ENCODE data around the gene MASTL. TPM values are rescaled to one million over a fixed set of nuclear protein-coding genes. Genes with fewer than 3 reads are reported as not detected.
A peak's percentile ranks its signal among the peaks of the same experiment; 100 is the strongest.
"Not testable (repeated sequence)": the region's sequence is repeated elsewhere in the genome, so short reads cannot be mapped to it uniquely, and the experiment has no call there.

Gene MASTL
- total and polyA plus RNA-seq, 3 experiments from 2014 or later = 3.4 to 22.8 (median 22.6) TPM

DNA sequence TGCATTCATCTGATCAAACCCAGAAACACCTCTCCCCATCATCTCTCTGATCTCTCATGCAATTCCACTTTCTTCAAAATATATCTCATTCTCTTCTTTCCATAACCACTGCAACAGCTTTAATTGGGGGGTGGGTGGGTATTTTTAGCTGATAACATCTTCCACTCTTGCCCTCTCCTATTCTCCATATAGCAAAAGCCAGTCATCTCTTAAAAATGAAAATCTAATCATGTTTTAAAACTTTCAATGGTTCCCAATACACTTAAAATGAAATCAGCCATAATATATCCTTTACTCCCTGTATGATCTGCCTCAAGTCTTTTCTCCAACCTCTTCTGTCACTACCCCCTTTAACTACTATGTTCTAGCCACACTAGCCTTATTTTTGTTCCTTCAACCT, 2.5 kb upstream of the MASTL start:
- H3K27me3 ChIP-seq (ENCODE audit: insufficient read depth, low read length, poor library complexity, severe bottlenecking) = no peaks in the 10 kb centered on the region
- Mint-ChIP-seq H3K9me3 (peaks cover 0 to 3% (median 0%) of the 10 kb centered on the region in 5 donors), H3K4me1 (peaks cover 50 to 72% (median 71%) of the 10 kb centered on the region in 3 donors), H3K27ac (peak overlapping the region; percentile 15 to 100 (median 100)), H3K36me3 (peaks cover 3 to 62% (median 7%) of the 10 kb centered on the region in 3 donors), H3K4me3 (peak overlapping the region; percentile 97 to 100 (median 99)), H3K27me3 (peaks cover 0 to 9% of the 10 kb centered on the region in 2 donors)
- ChIA-PET POLR2A (no interaction called here), CTCF (no interaction called here)
- H3K27ac ChIP-seq (ENCODE audit: low read depth, low read length) = no peak overlapping the region
- H3K9me3 ChIP-seq (ENCODE audit: low read length) = no peaks in the 10 kb centered on the region
- DNase-seq = no peak
- peak overlapping the region; percentile 86 for H3K4me3 ChIP-seq (ENCODE audit: low read length)
- H3K36me3 ChIP-seq (ENCODE audit: insufficient read depth, low read length) = peaks cover 2% of the 10 kb centered on the region
- H3K4me1 ChIP-seq (ENCODE audit: insufficient read depth, low read length) = peaks cover 32% of the 10 kb centered on the region

DNA sequence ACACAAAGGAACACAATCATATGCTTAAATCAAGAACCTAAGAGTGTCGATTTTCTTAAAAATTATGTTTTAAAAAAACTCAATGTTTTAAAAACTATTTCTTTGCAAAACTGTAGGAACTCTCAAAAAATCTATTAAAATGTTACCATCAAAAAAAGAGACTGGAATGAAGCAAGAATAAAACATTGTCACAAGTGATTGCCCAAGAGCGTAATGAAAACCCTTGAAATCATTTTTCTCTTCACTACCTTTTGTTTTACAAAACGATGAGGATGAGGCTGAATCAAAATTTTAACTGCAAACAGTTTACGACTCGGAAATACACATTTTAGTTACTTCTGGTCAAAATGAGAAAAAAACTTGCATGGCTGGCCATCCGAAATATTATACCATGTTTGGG, 1.8 kb upstream of the MASTL start:
- CTCF ChIA-PET = interaction anchor here (0.8 to 1.7 kb wide), 5 partner anchors 13 to 99 kb away, joined by 3 to 8 read pairs (median 4); no protein-coding TSS in a partner anchor
- Mint-ChIP-seq H3K4me1 (peaks cover 51 to 74% (median 73%) of the 10 kb centered on the region in 3 donors), H3K27ac (peak overlapping the region; percentile 99 to 100 (median 100)), H3K27me3 (peaks cover 0 to 9% of the 10 kb centered on the region in 2 donors), H3K36me3 (peaks cover 3 to 61% (median 7%) of the 10 kb centered on the region in 3 donors), H3K4me3 (peak overlapping the region; percentile 97 to 100 (median 99)), H3K9me3 (peaks cover 0 to 3% (median 0%) of the 10 kb centered on the region in 5 donors)
- peak overlapping the region; percentile 99 for H3K27ac ChIP-seq (ENCODE audit: low read depth, low read length)
- H3K9me3 ChIP-seq (ENCODE audit: low read length) = no peaks in the 10 kb centered on the region
- POLR2A ChIA-PET = interaction anchor here (0.5 to 3.2 kb wide), 10 partner anchors 20 to 99 kb away, joined by 3 to 33 read pairs (median 6); partner anchors contain the start of genes ACBD5 and ANKRD26
- H3K4me3 ChIP-seq (ENCODE audit: low read length) = peak overlapping the region; percentile 86
- H3K4me1 ChIP-seq (ENCODE audit: insufficient read depth, low read length) = peaks cover 32% of the 10 kb centered on the region
- H3K36me3 ChIP-seq (ENCODE audit: insufficient read depth, low read length) = no peaks in the 10 kb centered on the region
- no peaks in the 10 kb centered on the region for H3K27me3 ChIP-seq (ENCODE audit: insufficient read depth, low read length, poor library complexity, severe bottlenecking)
- no peak for DNase-seq

GRCh38 chr10:27153845-27154193, 1.3 kb upstream of the MASTL start:
- H3K27me3 ChIP-seq (ENCODE audit: insufficient read depth, low read length, poor library complexity, severe bottlenecking) = no peaks in the 10 kb centered on the region
- peak overlapping the region; percentile 99 for H3K27ac ChIP-seq (ENCODE audit: low read depth, low read length)
- ChIA-PET CTCF (interaction anchor here (0.8 to 2.1 kb wide), 11 partner anchors 8 to 686 kb away, joined by 3 to 8 read pairs (median 4); partner anchors contain the start of gene ACBD5), POLR2A (interaction anchor here (0.5 to 3.2 kb wide), 19 partner anchors 20 to 1378 kb away, joined by 3 to 33 read pairs (median 5); partner anchors contain the start of genes ABI1, ACBD5, ANKRD26 and RAB18)
- H3K4me1 ChIP-seq (ENCODE audit: insufficient read depth, low read length) = peaks cover 32% of the 10 kb centered on the region
- H3K36me3 ChIP-seq (ENCODE audit: insufficient read depth, low read length) = peaks cover 4% of the 10 kb centered on the region
- peak in 1 of 5 donors; percentile 2 for DNase-seq
- peaks cover 3 to 61% (median 8%) of the 10 kb centered on the region in 3 donors for H3K36me3 Mint-ChIP-seq
- H3K27ac Mint-ChIP-seq = peak overlapping the region; percentile 99 to 100 (median 100)
- peaks cover 49 to 72% (median 70%) of the 10 kb centered on the region in 3 donors for H3K4me1 Mint-ChIP-seq
- peak overlapping the region; percentile 86 for H3K4me3 ChIP-seq (ENCODE audit: low read length)
- no peaks in the 10 kb centered on the region for H3K9me3 ChIP-seq (ENCODE audit: low read length)
- peaks cover 0 to 9% of the 10 kb centered on the region in 2 donors for H3K27me3 Mint-ChIP-seq
- H3K9me3 Mint-ChIP-seq = peaks cover 0 to 3% (median 0%) of the 10 kb centered on the region in 5 donors
- peak overlapping the region; percentile 97 to 100 (median 99) for H3K4me3 Mint-ChIP-seq

DNA sequence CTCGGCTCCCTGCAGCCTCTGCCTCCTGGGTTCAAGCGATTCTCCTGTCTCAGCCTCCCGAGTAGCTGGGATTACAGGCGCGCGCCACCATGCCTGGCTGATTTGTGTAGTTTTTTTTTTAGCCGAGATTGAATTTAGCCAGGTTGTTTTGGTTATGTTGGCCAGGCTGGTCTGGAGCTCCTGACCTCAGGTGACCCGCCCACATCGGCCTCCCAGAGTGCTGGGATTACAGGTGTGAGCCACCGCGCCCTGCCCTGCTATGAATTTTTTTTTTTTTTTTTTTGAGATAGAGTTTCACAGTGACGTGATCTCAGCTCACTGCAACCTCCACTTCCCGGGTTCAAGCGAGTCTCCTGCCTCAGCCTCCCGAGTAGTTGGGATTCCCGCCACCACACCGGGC, 1.4 kb downstream of the MASTL start:
- DNase-seq; H3K9me3 Mint-ChIP-seq; H3K27me3 Mint-ChIP-seq; H3K36me3 ChIP-seq (ENCODE audit: insufficient read depth, low read length); H3K9me3 ChIP-seq (ENCODE audit: low read length); H3K27me3 ChIP-seq (ENCODE audit: insufficient read depth, low read length, poor library complexity, severe bottlenecking): not testable (repeated sequence)
- Histone ChIP-seq H3K27ac (ENCODE audit: low read depth, low read length) (peak overlapping the region; percentile 99), H3K4me1 (ENCODE audit: insufficient read depth, low read length) (peaks cover 19% of the 10 kb centered on the region), H3K4me3 (ENCODE audit: low read length) (peak overlapping the region; percentile 97)
- CTCF ChIA-PET = interaction anchor here (0.6 to 2.1 kb wide), 3 partner anchors 96 to 1303 kb away, joined by 3 to 7 read pairs (median 3); no protein-coding TSS in a partner anchor
- POLR2A ChIA-PET = interaction anchor here (0.6 to 3.2 kb wide), 4 partner anchors 55 to 1376 kb away, joined by 3 to 20 read pairs (median 8); partner anchors contain the start of gene ACBD5
- peak overlapping the region; percentile 97 to 100 (median 99) for H3K4me3 Mint-ChIP-seq
- peaks cover 3 to 54% (median 11%) of the 10 kb centered on the region in 3 donors for H3K36me3 Mint-ChIP-seq
- H3K4me1 Mint-ChIP-seq = peaks cover 39 to 53% (median 50%) of the 10 kb centered on the region in 3 donors
- H3K27ac Mint-ChIP-seq = peak overlapping the region; percentile 99 to 100 (median 100)

DNA sequence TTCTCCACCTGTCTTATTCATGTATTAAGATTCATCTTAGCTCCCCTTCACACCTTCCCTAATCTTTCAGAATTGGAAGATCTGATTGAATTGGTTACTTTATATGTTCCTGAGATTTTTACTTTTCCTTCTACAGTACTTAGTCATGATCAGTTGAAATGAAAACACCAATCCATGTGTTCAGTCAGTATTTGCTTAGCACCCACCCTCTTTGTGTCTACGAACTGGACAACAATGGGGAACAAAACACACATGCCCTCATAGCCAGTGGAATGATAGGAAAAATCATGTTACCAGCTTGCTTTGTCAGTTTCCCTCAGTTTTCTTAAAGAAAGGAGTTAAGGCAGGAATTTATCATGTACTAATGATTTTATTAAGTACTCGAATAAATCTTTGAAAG, 2.0 kb downstream of the MASTL start:
- H3K27me3 ChIP-seq (ENCODE audit: insufficient read depth, low read length, poor library complexity, severe bottlenecking) = no peaks in the 10 kb centered on the region
- Mint-ChIP-seq H3K27ac (peak overlapping the region; percentile 58 to 100 (median 100)), H3K27me3 (peaks cover 0 to 9% of the 10 kb centered on the region in 2 donors), H3K4me3 (peak overlapping the region; percentile 2 to 100 (median 99)), H3K4me1 (peaks cover 36 to 48% (median 45%) of the 10 kb centered on the region in 3 donors), H3K9me3 (peaks cover 0 to 3% (median 0%) of the 10 kb centered on the region in 5 donors), H3K36me3 (peaks cover 3 to 57% (median 16%) of the 10 kb centered on the region in 3 donors)
- peaks cover 5% of the 10 kb centered on the region for H3K36me3 ChIP-seq (ENCODE audit: insufficient read depth, low read length)
- ChIA-PET POLR2A (interaction anchor here (0.6 to 1.4 kb wide), 2 partner anchors 56 to 85 kb away, joined by 3 read pairs; no protein-coding TSS in a partner anchor), CTCF (interaction anchor here (2.1 kb wide), 1 partner anchor 95 kb away, joined by 7 read pairs; no protein-coding TSS in a partner anchor)
- H3K27ac ChIP-seq (ENCODE audit: low read depth, low read length) = no peak overlapping the region
- H3K4me3 ChIP-seq (ENCODE audit: low read length) = no peak overlapping the region
- H3K4me1 ChIP-seq (ENCODE audit: insufficient read depth, low read length) = peaks cover 18% of the 10 kb centered on the region
- H3K9me3 ChIP-seq (ENCODE audit: low read length) = no peaks in the 10 kb centered on the region
- no peak for DNase-seq

GRCh38 chr10:27158421-27158820, 3.3 kb downstream of the MASTL start:
- Mint-ChIP-seq H3K27me3 (peaks cover 0 to 9% of the 10 kb centered on the region in 2 donors), H3K36me3 (peaks cover 3 to 60% (median 15%) of the 10 kb centered on the region in 3 donors), H3K9me3 (peaks cover 0 to 3% (median 0%) of the 10 kb centered on the region in 5 donors), H3K4me3 (peak overlapping the region in 2 of 7 donors; percentile 32 to 49), H3K4me1 (peaks cover 24 to 36% (median 32%) of the 10 kb centered on the region in 3 donors), H3K27ac (peak overlapping the region in 1 of 8 donors; percentile 83)
- H3K27ac ChIP-seq (ENCODE audit: low read depth, low read length) = no peak overlapping the region
- POLR2A ChIA-PET = no interaction called here
- H3K9me3 ChIP-seq (ENCODE audit: low read length) = no peaks in the 10 kb centered on the region
- H3K4me1 ChIP-seq (ENCODE audit: insufficient read depth, low read length) = peaks cover 6% of the 10 kb centered on the region
- no peaks in the 10 kb centered on the region for H3K27me3 ChIP-seq (ENCODE audit: insufficient read depth, low read length, poor library complexity, severe bottlenecking)
- DNase-seq = no peak
- H3K36me3 ChIP-seq (ENCODE audit: insufficient read depth, low read length) = peaks cover 5% of the 10 kb centered on the region
- no peak overlapping the region for H3K4me3 ChIP-seq (ENCODE audit: low read length)
- CTCF ChIA-PET = no interaction called here

DNA sequence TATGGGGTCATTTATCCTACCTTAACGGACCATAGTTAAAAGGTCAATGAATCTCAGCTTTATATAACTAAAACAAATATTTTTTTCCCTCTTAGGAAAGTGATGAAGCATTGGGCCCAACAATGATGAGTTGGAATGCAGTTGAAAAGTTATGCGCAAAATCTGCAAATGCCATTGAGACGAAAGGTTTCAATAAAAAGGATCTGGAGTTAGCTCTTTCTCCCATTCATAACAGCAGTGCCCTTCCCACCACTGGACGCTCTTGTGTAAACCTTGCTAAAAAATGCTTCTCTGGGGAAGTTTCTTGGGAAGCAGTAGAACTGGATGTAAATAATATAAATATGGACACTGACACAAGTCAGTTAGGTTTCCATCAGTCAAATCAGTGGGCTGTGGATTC, 14.7 kb downstream of the MASTL start:
- CTCF ChIA-PET = no interaction called here
- Histone ChIP-seq H3K27me3 (ENCODE audit: insufficient read depth, low read length, poor library complexity, severe bottlenecking) (no peaks in the 10 kb centered on the region), H3K4me1 (ENCODE audit: insufficient read depth, low read length) (no peaks in the 10 kb centered on the region), H3K27ac (ENCODE audit: low read depth, low read length) (no peak overlapping the region), H3K36me3 (ENCODE audit: insufficient read depth, low read length) (peaks cover 9% of the 10 kb centered on the region), H3K9me3 (ENCODE audit: low read length) (no peaks in the 10 kb centered on the region), H3K4me3 (ENCODE audit: low read length) (no peak overlapping the region)
- DNase-seq = no peak
- Mint-ChIP-seq H3K9me3 (no peaks in the 10 kb centered on the region), H3K36me3 (peaks cover 0 to 54% (median 21%) of the 10 kb centered on the region in 3 donors), H3K27ac (no peak overlapping the region), H3K4me1 (no peaks in the 10 kb centered on the region), H3K27me3 (no peaks in the 10 kb centered on the region), H3K4me3 (no peak overlapping the region)
- POLR2A ChIA-PET = no interaction called here

- no peaks in the 10 kb centered on the region for H3K4me1 ChIP-seq (ENCODE audit: insufficient read depth, low read length)
- Mint-ChIP-seq H3K4me1 (no peaks in the 10 kb centered on the region), H3K27me3 (no peaks in the 10 kb centered on the region), H3K27ac (no peak overlapping the region), H3K9me3 (no peaks in the 10 kb centered on the region), H3K4me3 (no peak overlapping the region), H3K36me3 (peaks cover 0 to 19% (median 15%) of the 10 kb centered on the region in 3 donors)
- POLR2A ChIA-PET = interaction anchor here (1.1 kb wide), 1 partner anchor 34 kb away, joined by 3 read pairs; the partner anchor contains the start of gene YME1L1
- H3K4me3 ChIP-seq (ENCODE audit: low read length) = no peak overlapping the region
- no peak overlapping the region for H3K27ac ChIP-seq (ENCODE audit: low read depth, low read length)
- H3K36me3 ChIP-seq (ENCODE audit: insufficient read depth, low read length) = no peaks in the 10 kb centered on the region
- H3K9me3 ChIP-seq (ENCODE audit: low read length) = no peaks in the 10 kb centered on the region
- no peaks in the 10 kb centered on the region for H3K27me3 ChIP-seq (ENCODE audit: insufficient read depth, low read length, poor library complexity, severe bottlenecking)
- CTCF ChIA-PET = no interaction called here
- DNase-seq = no peak
These were observed 33.1 kb downstream of the MASTL start for GRCh38 chr10:27188259-27188658.

Measured in CD8-positive, alpha-beta memory T cell (primary cell).